Measurements from ENCODE around the gene ATG10.
"Not testable (repeated sequence)": the region's sequence is repeated elsewhere in the genome, so short reads cannot be mapped to it uniquely, and the experiment has no call there.

- not testable (repeated sequence) for TF ChIP-seq CTCF, POLR2A (IDR thresholded peaks at IDR 0.05)
Observed at GRCh38 chr5:81982172-81982685, 10.4 kb downstream of the ATG10 start.

Measured in lower leg skin (tissue), 3 donors.